Thymus (tissue), 11 donors: ENCODE results near the gene OPCML. TPM values are rescaled to one million over a fixed set of nuclear protein-coding genes. Genes with fewer than 3 reads are reported as not detected.

ENCODE experiments used
- DNase-seq, 9 donors: peaks; one replicate each; pipeline ENCODE4 v3.0.0-alpha.2; 2013; ENCODE audit warnings: low spot score in 9 of 9, low read depth in 6 of 9, missing footprints in 1 of 9
- H3K27ac ChIP-seq, 2 donors: one replicate each; pipeline ENCODE4 v1.5.1; 2013; ENCODE audit warnings: control low read depth in 1 of 2, low read depth in 1 of 2, low read length in 1 of 2, mild to moderate bottlenecking in 1 of 2, moderate library complexity in 1 of 2
- H3K27me3 ChIP-seq, 2 donors: one replicate each; pipeline ENCODE4 v1.5.1; 2013; ENCODE audit warnings: low read length in 1 of 2; ENCODE audit not compliant: control insufficient read depth in 2 of 2, insufficient read depth in 1 of 2
- H3K36me3 ChIP-seq, 2 donors: one replicate each; pipeline ENCODE4 v1.5.1; 2013; ENCODE audit warnings: low read length in 1 of 2, mild to moderate bottlenecking in 1 of 2, moderate library complexity in 1 of 2; ENCODE audit not compliant: control insufficient read depth in 2 of 2, insufficient read depth in 2 of 2
- H3K4me1 ChIP-seq, 2 donors: one replicate each; pipeline ENCODE4 v1.5.1; 2013; ENCODE audit warnings: low read length in 2 of 2; ENCODE audit not compliant: control insufficient read depth in 2 of 2, insufficient read depth in 2 of 2
- H3K4me3 ChIP-seq, 2 donors: one replicate each; pipeline ENCODE4 v1.5.1; 2013; ENCODE audit warnings: low read length in 2 of 2, control low read depth in 1 of 2, mild to moderate bottlenecking in 1 of 2
- H3K9me3 ChIP-seq, 2 donors: one replicate each; pipeline ENCODE4 v1.5.1; 2013; ENCODE audit warnings: low read length in 1 of 2, mild to moderate bottlenecking in 1 of 2; ENCODE audit not compliant: control insufficient read depth in 2 of 2, insufficient read depth in 1 of 2
- WGBS: extraction: QIAGEN DNeasy Blood & Tissue Kit; methylation state at CpG from one replicate; pipeline ENCODE4 v1.1.7; 2013; 5-methylcytosine and 5-hydroxymethylcytosine counted together
- polyA plus RNA-seq: library from polyadenylated mRNA; stranded (reverse); fragments of 200-250 nt; gene quantifications from one replicate; pipeline ENCODE4 v1.2.3, GENCODE V29; 2013
- total RNA-seq: library from RNA; stranded (reverse); fragments of 120-200 nt; gene quantifications from one replicate; pipeline ENCODE4 v1.2.4, GENCODE V29; 2013
- donor health status: healthy.

The OPCML gene
- total and polyA plus RNA-seq, 2 donors, result 0.07 to 0.09 TPM

- no peak for DNase-seq
- Histone ChIP-seq H3K36me3 (no peaks in the 10 kb centered on the region), H3K4me3 (no peak overlapping the region), H3K27ac (no peak overlapping the region), H3K9me3 (no peaks in the 10 kb centered on the region), H3K4me1 (no peaks in the 10 kb centered on the region), H3K27me3 (no peaks in the 10 kb centered on the region)
- 78% methylated on average over 11 of the region's 11 CpGs for WGBS
Observed at GRCh38 chr11:133500936-133501335, 31.4 kb downstream of the OPCML start.

- WGBS, result 79% methylated on average over 9 of the region's 9 CpGs
- Histone ChIP-seq H3K27me3 (no peaks in the 10 kb centered on the region), H3K4me1 (no peaks in the 10 kb centered on the region), H3K4me3 (no peak overlapping the region), H3K36me3 (no peaks in the 10 kb centered on the region), H3K27ac (no peak overlapping the region), H3K9me3 (no peaks in the 10 kb centered on the region)
- no peak for DNase-seq
Observed at GRCh38 chr11:133500435-133500834, 31.9 kb downstream of the OPCML start.

- no peaks in the 10 kb centered on the region for H3K4me1 ChIP-seq
- no peaks in the 10 kb centered on the region for H3K27me3 ChIP-seq
- no peaks in the 10 kb centered on the region for H3K36me3 ChIP-seq
- H3K4me3 ChIP-seq, result no peak overlapping the region
- WGBS, result 96% methylated on average over 7 of the region's 7 CpGs
- DNase-seq, result no peak
- H3K27ac ChIP-seq, result no peak overlapping the region
- no peaks in the 10 kb centered on the region for H3K9me3 ChIP-seq
Observed at GRCh38 chr11:133498969-133499368, 33.3 kb downstream of the OPCML start.

- WGBS, result 78% methylated on average over 12 of the region's 12 CpGs
- Histone ChIP-seq H3K36me3 (no peaks in the 10 kb centered on the region), H3K4me1 (no peaks in the 10 kb centered on the region), H3K27me3 (no peaks in the 10 kb centered on the region), H3K9me3 (no peaks in the 10 kb centered on the region), H3K4me3 (no peak overlapping the region), H3K27ac (no peak overlapping the region)
- no peak for DNase-seq
Observed at GRCh38 chr11:133497477-133498140, 34.7 kb downstream of the OPCML start.

GRCh38 chr11:133492895-133493294 is 39.4 kb downstream of the OPCML start:
- no peaks in the 10 kb centered on the region for H3K36me3 ChIP-seq
- H3K4me1 ChIP-seq, result no peaks in the 10 kb centered on the region
- DNase-seq, result no peak
- no peak overlapping the region for H3K27ac ChIP-seq
- 90% methylated on average over 5 of the region's 5 CpGs for WGBS
- no peaks in the 10 kb centered on the region for H3K9me3 ChIP-seq
- H3K27me3 ChIP-seq, result no peaks in the 10 kb centered on the region
- H3K4me3 ChIP-seq, result no peak overlapping the region

- Histone ChIP-seq H3K4me1 (no peaks in the 10 kb centered on the region), H3K27ac (no peak overlapping the region), H3K36me3 (no peaks in the 10 kb centered on the region), H3K4me3 (no peak overlapping the region), H3K27me3 (no peaks in the 10 kb centered on the region), H3K9me3 (no peaks in the 10 kb centered on the region)
- WGBS, result 77% methylated on average over 9 of the region's 9 CpGs
- no peak for DNase-seq
Observed at GRCh38 chr11:133491680-133492383, 40.5 kb downstream of the OPCML start.

GRCh38 chr11:133480722-133481121 is 51.6 kb downstream of the OPCML start:
- Histone ChIP-seq H3K9me3 (no peaks in the 10 kb centered on the region), H3K36me3 (no peaks in the 10 kb centered on the region), H3K4me3 (no peak overlapping the region), H3K27me3 (no peaks in the 10 kb centered on the region), H3K27ac (no peak overlapping the region), H3K4me1 (no peaks in the 10 kb centered on the region)
- no peak for DNase-seq
- WGBS, result 99% methylated on average over 1 of the region's 1 CpG

GRCh38 chr11:133479209-133479608 is 53.1 kb downstream of the OPCML start:
- no peaks in the 10 kb centered on the region for H3K4me1 ChIP-seq
- no peak for DNase-seq
- no peak overlapping the region for H3K27ac ChIP-seq
- H3K36me3 ChIP-seq, result no peaks in the 10 kb centered on the region
- 92% methylated on average over 2 of the region's 2 CpGs for WGBS
- H3K27me3 ChIP-seq, result no peaks in the 10 kb centered on the region
- no peaks in the 10 kb centered on the region for H3K9me3 ChIP-seq
- H3K4me3 ChIP-seq, result no peak overlapping the region

- Histone ChIP-seq H3K9me3 (no peaks in the 10 kb centered on the region), H3K4me1 (no peaks in the 10 kb centered on the region), H3K27me3 (no peaks in the 10 kb centered on the region), H3K36me3 (no peaks in the 10 kb centered on the region), H3K27ac (no peak overlapping the region), H3K4me3 (no peak overlapping the region)
- no peak for DNase-seq
- 88% methylated on average over 4 of the region's 4 CpGs for WGBS
Observed at GRCh38 chr11:133477251-133477625, 55.1 kb downstream of the OPCML start.
